Stimulated activated CD4-positive, alpha-beta T cell treated with anti-CD3 and anti-CD28 coated beads, Interleukin-1b, Interleukin-23, amount 100 ng/mL, for 4 hours (primary cell): ENCODE measurements around the gene TMF1.

Experiments
- DNase-seq, 2 donors: peaks; one replicate each; pipeline ENCODE4 v3.0.0-alpha.2; 2020; ENCODE audit warnings: low read depth in 2 of 2

TMF1 gene

GRCh38 chr3:68977486-68978167 lies 74.5 kb downstream of the TMF1 start:
- no peak for DNase-seq

- DNase-seq: no peak
Observed at GRCh38 chr3:68974711-68975110, 77.4 kb downstream of the TMF1 start.

DNA sequence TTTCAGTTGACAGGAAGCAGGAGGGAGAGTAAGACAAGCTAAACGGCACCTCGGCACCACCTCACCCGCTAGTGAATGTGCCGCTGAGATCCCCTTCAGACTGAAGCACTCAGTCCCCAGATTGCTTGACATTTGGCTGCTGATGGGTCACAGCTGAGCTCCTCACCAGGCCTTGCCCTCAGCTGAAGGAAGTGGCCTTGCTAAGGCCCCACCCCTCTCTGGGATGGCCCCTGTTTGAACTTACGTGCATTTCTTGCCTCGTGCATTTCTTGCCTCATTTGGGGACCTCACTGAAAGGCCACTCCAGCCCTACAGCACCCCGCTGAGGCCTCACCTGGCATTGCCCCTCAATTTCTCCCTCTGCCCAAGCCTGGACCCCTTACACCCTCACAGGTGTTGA lies 78.5 kb downstream of the TMF1 start:
- no peak for DNase-seq

GRCh38 chr3:68972358-68972979 lies 79.7 kb downstream of the TMF1 start:
- DNase-seq: peak in 1 of 2 donors; percentile 6
